SK-N-SH (cell line): ENCODE data around the gene TOMM20. TPM values are rescaled to one million over a fixed set of nuclear protein-coding genes. Genes with fewer than 3 reads are reported as not detected.

Source experiments
- CTCF ChIA-PET: fragments of 300-600, 350-600 bp; formaldehyde crosslinking; extraction: SDS; loops from one replicate; lab custom pipeline; 2021; lab: Yijun Ruan, JAX
- POLR2A ChIA-PET: fragments of 350-600 bp; sonication (Branson Sonifier 250); formaldehyde crosslinking; extraction: SDS; loops from one replicate; lab custom pipeline; 2020; ENCODE audit warnings: antibody characterized with exemption, inconsistent platforms; lab: Yijun Ruan, JAX
- DNase-seq: peaks from one replicate; pipeline ENCODE4 v3.0.0; 2012
- H2AFZ ChIP-seq: fragments of 200-600 bp; sonication (generic); 2 replicates; pipeline ENCODE4 v1.8.1; 2016; ENCODE audit warnings: antibody characterized with exemption, mild to moderate bottlenecking, low read depth
- H3F3A ChIP-seq: fragments of 200-600 bp; sonication (generic); replicated peaks from 2 replicates; pipeline ENCODE3; 2016; ENCODE audit warnings: antibody characterized with exemption, mild to moderate bottlenecking; ENCODE audit not compliant: insufficient read depth
- H3K27ac ChIP-seq, 2 experiments: fragments of 200-500 bp in 1 of 2; fragments of 200-600 bp in 1 of 2; sonication (Bioruptor generic) in 1 of 2; sonication (generic), shearing (Covaris generic) in 1 of 2; 2 replicates each; pipeline versions ENCODE4 v1.5.1 to v1.6.1; 2014 to 2016; ENCODE audit warnings: low read depth in 2 of 2, inconsistent platforms in 1 of 2, low read length in 1 of 2, mild to moderate bottlenecking in 1 of 2, mixed read lengths in 1 of 2
- H3K27me3 ChIP-seq: fragments of 200-600 bp; sonication (generic), shearing (Covaris generic); 2 replicates; pipeline ENCODE4 v1.6.1; 2016; ENCODE audit warnings: mixed run types; ENCODE audit not compliant: insufficient read depth
- H3K36me3 ChIP-seq, 2 experiments: fragments of 200-500 bp in 1 of 2; fragments of 200-600 bp in 1 of 2; sonication (Bioruptor generic) in 1 of 2; sonication (generic) in 1 of 2; replicated peaks in 1 of 2; 2 replicates each; pipeline versions ENCODE3 to v1.5.1; 2014 to 2016; ENCODE audit warnings: low read length in 1 of 2, mild to moderate bottlenecking in 1 of 2; ENCODE audit not compliant: insufficient read depth in 2 of 2, control insufficient read depth in 1 of 2
- H3K4me1 ChIP-seq, 2 experiments: fragments of 200-500 bp in 1 of 2; fragments of 200-600 bp in 1 of 2; sonication (Bioruptor generic) in 1 of 2; sonication (generic), shearing (Covaris generic) in 1 of 2; 2 replicates each; pipeline versions ENCODE4 v1.5.1 to v1.6.1; 2014 to 2016; ENCODE audit warnings: low read depth in 1 of 2, low read length in 1 of 2, mixed run types in 1 of 2; ENCODE audit not compliant: insufficient read depth in 2 of 2, control insufficient read depth in 1 of 2
- H3K4me2 ChIP-seq: fragments of 200-600 bp; sonication (generic), shearing (Covaris generic); 2 replicates; pipeline ENCODE4 v1.6.1; 2017; ENCODE audit warnings: mixed run types
- H3K4me3 ChIP-seq, 2 experiments: fragments of 200-500 bp in 1 of 2; fragments of 200-600 bp in 1 of 2; sonication (Bioruptor generic) in 1 of 2; sonication (generic), shearing (Covaris generic) in 1 of 2; 2 replicates each; pipeline versions ENCODE4 v1.5.1 to v1.8.1; 2014 to 2016; ENCODE audit warnings: low read depth in 2 of 2, inconsistent platforms in 1 of 2, low read length in 1 of 2, mild to moderate bottlenecking in 1 of 2, mixed read lengths in 1 of 2, moderate library complexity in 1 of 2
- H3K79me2 ChIP-seq: fragments of 200-600 bp; sonication (generic); 2 replicates; pipeline ENCODE4 v1.8.1; 2017; ENCODE audit warnings: mild to moderate bottlenecking; ENCODE audit not compliant: insufficient read depth
- H3K9ac ChIP-seq: fragments of 200-600 bp; sonication (generic); 2 replicates; pipeline ENCODE4 v1.6.1; 2017; ENCODE audit warnings: mixed run types
- H3K9me2 ChIP-seq: fragments of 200-600 bp; sonication (generic); 2 replicates; pipeline ENCODE4 v1.6.1; 2017; ENCODE audit warnings: mixed run types
- H3K9me3 ChIP-seq: fragments of 200-600 bp; sonication (generic); 2 replicates; pipeline ENCODE4 v1.6.1; 2017; ENCODE audit warnings: mixed run types, mild to moderate bottlenecking, moderate library complexity
- H4K20me1 ChIP-seq: fragments of 200-600 bp; sonication (generic); 2 replicates; pipeline ENCODE4 v1.6.1; 2017; ENCODE audit warnings: mild to moderate bottlenecking, mixed run types; ENCODE audit not compliant: insufficient read depth
- CHD2 ChIP-seq: fragments of 150-350 bp; IDR thresholded peaks from 2 replicates; pipeline ENCODE4 v1.6.1; 2018; ENCODE audit warnings: low read length; ENCODE audit not compliant: partially characterized antibody
- ELF1 ChIP-seq: IDR thresholded peaks from 2 replicates; pipeline ENCODE4 v1.4.0; 2012
- EZH2phosphoT487 ChIP-seq: fragments of 200-600 bp; sonication (generic); IDR thresholded peaks from 2 replicates; pipeline ENCODE4 v1.6.1; 2017; ENCODE audit warnings: low read depth, mixed run types, mild to moderate bottlenecking, antibody characterized with exemption, moderate library complexity, borderline replicate concordance
- JUND ChIP-seq: IDR thresholded peaks from 2 replicates; pipeline ENCODE4 v1.4.0; 2012
- NFIC ChIP-seq: IDR thresholded peaks from 2 replicates; pipeline ENCODE4 v1.4.0; 2012; ENCODE audit warnings: borderline replicate concordance
- POLR2AphosphoS5 ChIP-seq: IDR thresholded peaks from 2 replicates; pipeline ENCODE4 v1.6.1; 2012; ENCODE audit warnings: low read depth, low read length
- RXRA ChIP-seq: IDR thresholded peaks from 2 replicates; pipeline ENCODE4 v1.4.0; 2012; ENCODE audit warnings: low read depth, mild to moderate bottlenecking, borderline replicate concordance
- TAF1 ChIP-seq: IDR thresholded peaks from 2 replicates; pipeline ENCODE4 v1.6.1; 2012; ENCODE audit warnings: low read depth, mild to moderate bottlenecking, low read length, moderate library complexity, borderline replicate concordance
- TCF12 ChIP-seq: IDR thresholded peaks from 2 replicates; pipeline ENCODE4 v1.4.0; 2012
- USF1 ChIP-seq: IDR thresholded peaks from 2 replicates; pipeline ENCODE4 v1.4.0; 2012; ENCODE audit warnings: low read depth, borderline replicate concordance
- USF2 ChIP-seq: fragments of 150-350 bp; IDR thresholded peaks from 2 replicates; pipeline ENCODE4 v1.6.1; 2017; ENCODE audit warnings: antibody characterized with exemption, low read length, low read depth, borderline replicate concordance
- YY1 ChIP-seq: IDR thresholded peaks from 2 replicates; pipeline ENCODE4 v1.4.0; 2012; ENCODE audit warnings: low read depth, mild to moderate bottlenecking
- ZBTB33 ChIP-seq: IDR thresholded peaks from 2 replicates; pipeline ENCODE4 v1.4.0; 2012; ENCODE audit warnings: low read depth, borderline replicate concordance
- WGBS: methylation state at CpG from one replicate; pipeline ENCODE4 v1.1.6; 2017; ENCODE audit warnings: low lambda C conversion rate; 5-methylcytosine and 5-hydroxymethylcytosine counted together
- polyA plus RNA-seq, 3 experiments: library from polyadenylated mRNA; depleted of rRNA; stranded (reverse); fragments of >200 nt; gene quantifications; 2 replicates each; pipeline ENCODE4 v1.2.3, GENCODE V29; 2012
- TF ChIP-seq, protein P1 (sequence below): fragments of 200-600 bp; sonication (generic); IDR thresholded peaks from 2 replicates; pipeline ENCODE4 v1.6.1; 2017; ENCODE audit warnings: antibody characterized with exemption, mild to moderate bottlenecking, moderate library complexity
- TF ChIP-seq, protein P2 (sequence below): IDR thresholded peaks from 2 replicates; pipeline ENCODE4 v1.6.1; 2012; ENCODE audit warnings: mild to moderate bottlenecking, low read depth, low read length, moderate library complexity
- TF ChIP-seq, protein P3 (sequence below): IDR thresholded peaks from 2 replicates; pipeline ENCODE4 v1.4.0; 2012; ENCODE audit warnings: low read depth
- TF ChIP-seq, protein P4 (sequence below): IDR thresholded peaks from 2 replicates; pipeline ENCODE4; 2012

Gene TOMM20
- polyA plus RNA-seq, 1 of the 3 experiments (the other 2 are of a cell fraction) = 86.2 TPM

GRCh38 chr1:235158680-235159079, 30.0 kb upstream of the TOMM20 start:
- H3K27me3 ChIP-seq = no peaks in the 10 kb centered on the region
- no peak overlapping the region for H3K4me2 ChIP-seq
- CTCF ChIA-PET = no interaction called here
- H3F3A ChIP-seq = peaks cover 13% of the 10 kb centered on the region
- H3K9me3 ChIP-seq = no peaks in the 10 kb centered on the region
- peaks cover 0 to 10% of the 10 kb centered on the region in 2 experiments; a peak in 1 of 4 replicates for H3K4me1 ChIP-seq
- no peak overlapping the region for H3K9ac ChIP-seq
- no peak overlapping the region for H2AFZ ChIP-seq
- POLR2A ChIA-PET = interaction anchor here (0.6 to 0.7 kb wide), 3 partner anchors 307 to 684 kb away, joined by 3 to 4 read pairs (median 4); no protein-coding TSS in a partner anchor
- H4K20me1 ChIP-seq = no peaks in the 10 kb centered on the region
- peaks cover 33 to 56% of the 10 kb centered on the region in 2 experiments for H3K36me3 ChIP-seq
- H3K9me2 ChIP-seq = no peaks in the 10 kb centered on the region
- TF ChIP-seq USF1 (no peak), CHD2 (no peak), RXRA (no peak), YY1 (no peak), NFIC (no peak)
- peaks cover 49% of the 10 kb centered on the region for H3K79me2 ChIP-seq
- no peak overlapping the region for H3K4me3 ChIP-seq
- no peak overlapping the region for H3K27ac ChIP-seq
- no peak for DNase-seq
- 97% methylated on average over 6 of the region's 6 CpGs for WGBS

DNA sequence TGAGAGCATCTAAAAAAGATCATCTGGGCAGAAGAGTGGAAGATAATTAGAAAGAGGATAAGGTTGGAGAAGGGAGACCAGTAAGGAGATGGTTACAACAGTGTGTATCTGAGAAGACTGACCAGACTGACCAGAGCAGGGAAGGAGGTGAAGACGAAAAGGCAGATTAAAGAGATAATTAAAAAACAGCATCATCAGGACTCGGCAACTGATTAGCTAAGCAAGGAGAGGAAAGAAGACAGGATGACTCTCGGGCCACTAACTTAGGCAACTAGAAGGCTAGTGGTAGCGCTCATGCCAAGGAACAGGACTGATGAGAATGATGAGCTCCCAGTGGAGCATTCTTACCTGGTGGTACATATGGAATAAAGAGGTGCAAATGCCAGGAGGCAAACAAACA, 28.5 kb upstream of the TOMM20 start:
- POLR2A ChIA-PET = no interaction called here
- peaks cover 61% of the 10 kb centered on the region for H3K79me2 ChIP-seq
- H4K20me1 ChIP-seq = no peaks in the 10 kb centered on the region
- H3K4me2 ChIP-seq = no peak overlapping the region
- WGBS = 99% methylated on average over 4 of the region's 4 CpGs
- DNase-seq = no peak
- peaks cover 42 to 72% of the 10 kb centered on the region in 2 experiments for H3K36me3 ChIP-seq
- H3K9me2 ChIP-seq = no peaks in the 10 kb centered on the region
- H3K9me3 ChIP-seq = no peaks in the 10 kb centered on the region
- peaks cover 0 to 10% of the 10 kb centered on the region in 2 experiments; a peak in 1 of 4 replicates for H3K4me1 ChIP-seq
- no peak overlapping the region for H3K27ac ChIP-seq
- H3K9ac ChIP-seq = no peak overlapping the region
- H3K4me3 ChIP-seq = no peak overlapping the region
- no peaks in the 10 kb centered on the region for H3K27me3 ChIP-seq
- H3F3A ChIP-seq = peaks cover 11% of the 10 kb centered on the region
- CTCF ChIA-PET = interaction anchor here (1.0 to 3.0 kb wide), 8 partner anchors 9 to 258 kb away, joined by 3 to 13 read pairs (median 4); no protein-coding TSS in a partner anchor
- H2AFZ ChIP-seq = no peak overlapping the region
- TF ChIP-seq USF2 = no peak
- no peak for TF ChIP-seq POLR2AphosphoS5
- TF ChIP-seq EZH2phosphoT487 = no peak
- no peak for TF ChIP-seq JUND
- TF ChIP-seq, protein P1, sequence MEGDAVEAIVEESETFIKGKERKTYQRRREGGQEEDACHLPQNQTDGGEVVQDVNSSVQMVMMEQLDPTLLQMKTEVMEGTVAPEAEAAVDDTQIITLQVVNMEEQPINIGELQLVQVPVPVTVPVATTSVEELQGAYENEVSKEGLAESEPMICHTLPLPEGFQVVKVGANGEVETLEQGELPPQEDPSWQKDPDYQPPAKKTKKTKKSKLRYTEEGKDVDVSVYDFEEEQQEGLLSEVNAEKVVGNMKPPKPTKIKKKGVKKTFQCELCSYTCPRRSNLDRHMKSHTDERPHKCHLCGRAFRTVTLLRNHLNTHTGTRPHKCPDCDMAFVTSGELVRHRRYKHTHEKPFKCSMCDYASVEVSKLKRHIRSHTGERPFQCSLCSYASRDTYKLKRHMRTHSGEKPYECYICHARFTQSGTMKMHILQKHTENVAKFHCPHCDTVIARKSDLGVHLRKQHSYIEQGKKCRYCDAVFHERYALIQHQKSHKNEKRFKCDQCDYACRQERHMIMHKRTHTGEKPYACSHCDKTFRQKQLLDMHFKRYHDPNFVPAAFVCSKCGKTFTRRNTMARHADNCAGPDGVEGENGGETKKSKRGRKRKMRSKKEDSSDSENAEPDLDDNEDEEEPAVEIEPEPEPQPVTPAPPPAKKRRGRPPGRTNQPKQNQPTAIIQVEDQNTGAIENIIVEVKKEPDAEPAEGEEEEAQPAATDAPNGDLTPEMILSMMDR = no peak
- TF ChIP-seq NFIC = no peak
- no peak for TF ChIP-seq ELF1
- no peak for TF ChIP-seq ZBTB33
- TF ChIP-seq, protein P2, sequence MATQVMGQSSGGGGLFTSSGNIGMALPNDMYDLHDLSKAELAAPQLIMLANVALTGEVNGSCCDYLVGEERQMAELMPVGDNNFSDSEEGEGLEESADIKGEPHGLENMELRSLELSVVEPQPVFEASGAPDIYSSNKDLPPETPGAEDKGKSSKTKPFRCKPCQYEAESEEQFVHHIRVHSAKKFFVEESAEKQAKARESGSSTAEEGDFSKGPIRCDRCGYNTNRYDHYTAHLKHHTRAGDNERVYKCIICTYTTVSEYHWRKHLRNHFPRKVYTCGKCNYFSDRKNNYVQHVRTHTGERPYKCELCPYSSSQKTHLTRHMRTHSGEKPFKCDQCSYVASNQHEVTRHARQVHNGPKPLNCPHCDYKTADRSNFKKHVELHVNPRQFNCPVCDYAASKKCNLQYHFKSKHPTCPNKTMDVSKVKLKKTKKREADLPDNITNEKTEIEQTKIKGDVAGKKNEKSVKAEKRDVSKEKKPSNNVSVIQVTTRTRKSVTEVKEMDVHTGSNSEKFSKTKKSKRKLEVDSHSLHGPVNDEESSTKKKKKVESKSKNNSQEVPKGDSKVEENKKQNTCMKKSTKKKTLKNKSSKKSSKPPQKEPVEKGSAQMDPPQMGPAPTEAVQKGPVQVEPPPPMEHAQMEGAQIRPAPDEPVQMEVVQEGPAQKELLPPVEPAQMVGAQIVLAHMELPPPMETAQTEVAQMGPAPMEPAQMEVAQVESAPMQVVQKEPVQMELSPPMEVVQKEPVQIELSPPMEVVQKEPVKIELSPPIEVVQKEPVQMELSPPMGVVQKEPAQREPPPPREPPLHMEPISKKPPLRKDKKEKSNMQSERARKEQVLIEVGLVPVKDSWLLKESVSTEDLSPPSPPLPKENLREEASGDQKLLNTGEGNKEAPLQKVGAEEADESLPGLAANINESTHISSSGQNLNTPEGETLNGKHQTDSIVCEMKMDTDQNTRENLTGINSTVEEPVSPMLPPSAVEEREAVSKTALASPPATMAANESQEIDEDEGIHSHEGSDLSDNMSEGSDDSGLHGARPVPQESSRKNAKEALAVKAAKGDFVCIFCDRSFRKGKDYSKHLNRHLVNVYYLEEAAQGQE = no peak
- no peak for TF ChIP-seq TCF12
- TF ChIP-seq TAF1 = no peak
- TF ChIP-seq, protein P3, sequence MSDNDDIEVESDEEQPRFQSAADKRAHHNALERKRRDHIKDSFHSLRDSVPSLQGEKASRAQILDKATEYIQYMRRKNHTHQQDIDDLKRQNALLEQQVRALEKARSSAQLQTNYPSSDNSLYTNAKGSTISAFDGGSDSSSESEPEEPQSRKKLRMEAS = no peak
- TF ChIP-seq, protein P4, sequence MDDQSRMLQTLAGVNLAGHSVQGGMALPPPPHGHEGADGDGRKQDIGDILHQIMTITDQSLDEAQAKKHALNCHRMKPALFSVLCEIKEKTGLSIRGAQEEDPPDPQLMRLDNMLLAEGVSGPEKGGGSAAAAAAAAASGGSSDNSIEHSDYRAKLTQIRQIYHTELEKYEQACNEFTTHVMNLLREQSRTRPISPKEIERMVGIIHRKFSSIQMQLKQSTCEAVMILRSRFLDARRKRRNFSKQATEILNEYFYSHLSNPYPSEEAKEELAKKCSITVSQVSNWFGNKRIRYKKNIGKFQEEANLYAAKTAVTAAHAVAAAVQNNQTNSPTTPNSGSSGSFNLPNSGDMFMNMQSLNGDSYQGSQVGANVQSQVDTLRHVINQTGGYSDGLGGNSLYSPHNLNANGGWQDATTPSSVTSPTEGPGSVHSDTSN = no peak
